Fibroblast of the aortic adventitia (primary cell): ENCODE results near the gene ZFP57. TPM values are rescaled to one million over a fixed set of nuclear protein-coding genes. Genes with fewer than 3 reads are reported as not detected.

Experiments used
- DNase-seq: peaks from one replicate; pipeline ENCODE4 v3.0.0-alpha.2; 2010; ENCODE audit warnings: low read depth
- H3K4me3 ChIP-seq: 2 replicates; pipeline ENCODE4 v1.5.1; 2011; ENCODE audit warnings: low read depth, mild to moderate bottlenecking, control low read depth, low read length, moderate library complexity
- total RNA-seq: library from RNA; depleted of rRNA; stranded (reverse); fragments of >200 nt; gene quantifications from 2 replicates; pipeline ENCODE4 v1.2.3, GENCODE V29; 2012; ENCODE audit warnings: low replicate concordance
- TF ChIP-seq, protein P1 (sequence below): IDR thresholded peaks from 2 replicates; pipeline ENCODE4 v1.5.1; 2011; ENCODE audit warnings: mild to moderate bottlenecking, low read length, control low read depth, inconsistent platforms; ENCODE audit not compliant: insufficient read depth

Gene ZFP57
- 0.49 TPM in 1 of 2 replicates, not detected in the other for total RNA-seq

DNA sequence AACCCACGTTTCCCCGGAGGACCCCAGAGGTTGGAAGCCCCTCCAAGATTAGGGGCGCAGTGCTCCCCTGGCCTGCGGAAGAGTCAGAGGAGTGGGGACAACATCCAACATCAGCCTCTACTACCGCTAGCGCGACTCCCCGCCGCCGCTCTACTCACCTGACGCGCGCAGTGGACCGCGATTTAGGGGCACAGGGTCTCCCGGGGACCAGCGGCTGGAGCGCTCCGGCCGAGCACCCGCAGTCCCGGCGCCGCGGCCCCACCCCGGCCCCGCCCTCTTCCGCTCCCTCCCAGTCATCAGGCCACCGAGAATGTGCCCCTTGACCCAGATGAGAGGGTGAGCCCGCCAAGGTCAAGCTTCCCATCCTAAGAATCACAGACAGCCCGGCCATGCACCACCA lies at the start of gene ZFP57:
Gene ZFP57, minus strand, starts transcription at position 249 of the 400 bp plus-strand sequence. CDS start 4,149 bp downstream, outside the sequence.
- H3K4me3 ChIP-seq: peak within 1 kb of the TSS; percentile 9
- TF ChIP-seq, protein P1, sequence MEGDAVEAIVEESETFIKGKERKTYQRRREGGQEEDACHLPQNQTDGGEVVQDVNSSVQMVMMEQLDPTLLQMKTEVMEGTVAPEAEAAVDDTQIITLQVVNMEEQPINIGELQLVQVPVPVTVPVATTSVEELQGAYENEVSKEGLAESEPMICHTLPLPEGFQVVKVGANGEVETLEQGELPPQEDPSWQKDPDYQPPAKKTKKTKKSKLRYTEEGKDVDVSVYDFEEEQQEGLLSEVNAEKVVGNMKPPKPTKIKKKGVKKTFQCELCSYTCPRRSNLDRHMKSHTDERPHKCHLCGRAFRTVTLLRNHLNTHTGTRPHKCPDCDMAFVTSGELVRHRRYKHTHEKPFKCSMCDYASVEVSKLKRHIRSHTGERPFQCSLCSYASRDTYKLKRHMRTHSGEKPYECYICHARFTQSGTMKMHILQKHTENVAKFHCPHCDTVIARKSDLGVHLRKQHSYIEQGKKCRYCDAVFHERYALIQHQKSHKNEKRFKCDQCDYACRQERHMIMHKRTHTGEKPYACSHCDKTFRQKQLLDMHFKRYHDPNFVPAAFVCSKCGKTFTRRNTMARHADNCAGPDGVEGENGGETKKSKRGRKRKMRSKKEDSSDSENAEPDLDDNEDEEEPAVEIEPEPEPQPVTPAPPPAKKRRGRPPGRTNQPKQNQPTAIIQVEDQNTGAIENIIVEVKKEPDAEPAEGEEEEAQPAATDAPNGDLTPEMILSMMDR: no peak
- no peak for DNase-seq

DNA sequence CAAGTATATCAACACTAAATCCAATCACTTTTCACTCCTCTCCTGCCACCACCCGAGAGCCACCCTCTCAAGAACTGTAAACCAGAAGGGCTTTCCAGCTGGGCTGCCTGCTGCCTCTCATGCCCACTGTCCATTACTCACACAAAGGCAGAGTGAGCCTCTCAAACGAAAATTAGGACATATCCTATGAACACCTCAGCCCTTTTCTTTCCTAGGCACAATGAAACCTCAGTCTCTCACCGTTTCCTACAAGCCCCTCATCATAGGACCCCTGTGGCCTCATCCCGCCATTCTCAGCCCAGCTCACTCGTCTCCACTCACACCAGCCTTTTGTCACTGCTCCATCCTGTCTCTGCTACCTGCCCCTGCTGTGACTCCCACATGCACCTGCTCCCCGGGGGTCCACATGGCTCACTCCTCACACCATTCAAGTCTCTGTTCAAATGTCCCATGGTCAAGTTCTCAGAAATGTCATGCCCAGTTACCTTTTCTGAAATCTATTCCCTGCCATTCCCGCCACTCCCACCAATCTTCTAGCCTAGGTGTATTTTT lies 49.7 kb upstream of the ZFP57 start:
- TF ChIP-seq, protein P1: no peak
- no peak for DNase-seq
- no peak overlapping the region for H3K4me3 ChIP-seq

DNA sequence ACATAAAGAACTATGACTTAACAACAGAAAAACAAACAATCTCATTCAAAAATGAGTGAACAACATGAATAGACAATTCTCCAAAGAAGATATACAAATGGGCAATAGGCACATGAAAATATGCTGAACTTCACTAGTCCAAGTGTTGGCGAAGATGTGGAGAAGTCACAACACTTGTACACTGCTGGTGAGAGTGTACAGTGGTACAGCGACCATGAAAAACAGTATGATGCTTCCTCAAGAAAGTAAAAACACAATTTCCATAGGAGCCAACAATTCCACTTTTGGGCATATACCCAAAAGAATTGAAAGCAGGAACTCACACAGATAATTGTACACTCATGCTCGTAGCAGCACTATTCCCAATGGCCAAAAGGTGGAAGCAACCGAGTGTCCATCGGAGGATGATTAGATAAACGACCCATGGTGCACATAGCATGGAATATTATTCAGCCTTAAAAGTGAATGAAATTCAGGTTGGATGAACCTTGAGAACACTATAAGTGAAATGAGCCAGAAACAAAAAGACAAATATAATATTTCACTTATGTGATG lies 48.9 kb upstream of the ZFP57 start:
- no peak overlapping the region for H3K4me3 ChIP-seq
- TF ChIP-seq, protein P1: no peak
- DNase-seq: no peak

DNA sequence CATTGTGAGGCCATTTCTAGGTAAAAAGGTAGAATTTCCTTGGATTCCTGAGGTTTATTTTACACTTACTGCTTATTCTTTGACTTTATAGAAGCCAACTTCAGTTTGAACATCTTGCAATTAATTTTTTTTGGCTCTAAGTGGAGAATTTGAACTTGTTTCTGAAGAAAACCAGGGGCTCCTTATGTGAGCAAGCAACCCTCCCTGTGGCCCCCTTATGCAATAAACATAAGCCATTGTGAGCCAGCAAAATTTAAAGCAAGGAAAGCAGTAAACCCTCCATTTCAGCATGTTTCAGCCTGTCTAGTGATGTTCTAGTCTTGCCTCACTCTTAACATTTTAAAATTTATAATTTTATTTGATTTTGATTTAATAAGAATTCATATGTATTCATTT lies 47.9 kb upstream of the ZFP57 start:
- TF ChIP-seq, protein P1: no peak
- no peak for DNase-seq
- H3K4me3 ChIP-seq: no peak overlapping the region

DNA sequence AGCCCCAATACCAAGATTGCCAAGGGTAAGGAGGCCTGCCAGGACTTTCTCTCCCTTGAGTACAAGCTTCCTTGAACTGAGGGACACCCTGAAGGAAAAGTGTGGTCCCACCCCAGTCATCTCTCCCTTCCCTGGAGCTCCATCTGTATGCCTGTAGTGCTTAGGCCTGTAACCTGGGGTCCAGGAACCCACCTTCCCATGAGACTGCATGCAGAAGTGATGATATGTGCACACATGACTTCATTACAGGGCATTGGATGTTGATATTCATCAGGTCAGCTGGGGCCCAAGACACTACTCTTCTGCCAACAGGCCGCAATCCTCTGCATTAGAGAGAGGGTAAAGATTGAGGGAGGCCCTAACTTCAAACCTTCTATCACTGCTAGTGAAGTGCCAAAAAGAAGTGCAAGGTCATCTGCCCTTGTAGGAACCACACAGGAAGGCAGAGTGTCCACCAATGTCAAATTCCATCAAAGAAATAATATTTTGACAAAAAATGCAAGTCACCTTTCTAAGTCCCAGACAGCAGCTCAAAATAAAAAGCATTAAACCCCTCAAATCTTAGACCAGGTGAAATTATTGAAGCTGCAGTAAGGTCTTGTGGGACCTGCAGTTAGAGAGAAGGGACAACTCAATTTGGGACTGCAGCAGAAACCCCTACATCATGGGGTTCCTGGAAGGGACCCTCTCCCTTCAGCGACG lies 47.4 kb upstream of the ZFP57 start:
- TF ChIP-seq, protein P1: no peak
- H3K4me3 ChIP-seq: no peak overlapping the region
- no peak for DNase-seq

DNA sequence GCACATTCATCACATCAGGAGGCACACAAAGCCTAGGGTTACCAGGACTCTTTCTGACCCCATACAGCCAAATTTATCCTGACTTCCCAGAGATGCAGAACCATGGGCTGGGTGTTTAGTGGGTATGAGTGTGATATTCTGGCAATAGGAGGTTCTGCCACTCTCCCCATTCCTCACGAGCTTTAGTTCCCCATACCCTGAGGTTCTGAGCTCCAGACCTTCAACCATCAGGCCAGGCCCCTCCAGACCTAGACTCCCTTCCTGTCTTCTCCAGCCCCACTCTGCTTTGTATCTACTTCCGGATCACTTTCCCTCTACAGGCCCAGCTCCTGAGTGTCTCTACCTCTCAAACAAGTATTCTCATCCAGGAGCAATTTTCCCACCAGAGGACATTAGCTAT lies 46.7 kb upstream of the ZFP57 start:
- TF ChIP-seq, protein P1: no peak
- no peak for DNase-seq
- H3K4me3 ChIP-seq: no peak overlapping the region
